GM19372 (cell line): ENCODE data around the gene OTUD4.
"Not testable (repeated sequence)": the region's sequence is repeated elsewhere in the genome, so short reads cannot be mapped to it uniquely, and the experiment has no call there.

Source experiments
- ATAC-seq: cut with Tn5 transposase; IDR thresholded peaks from one replicate; pipeline ENCODE4 v1.9.1; 2021; ENCODE audit warnings: mild to moderate bottlenecking, low read depth, moderate library complexity; ENCODE audit not compliant: unreplicated experiment

Gene OTUD4

DNA sequence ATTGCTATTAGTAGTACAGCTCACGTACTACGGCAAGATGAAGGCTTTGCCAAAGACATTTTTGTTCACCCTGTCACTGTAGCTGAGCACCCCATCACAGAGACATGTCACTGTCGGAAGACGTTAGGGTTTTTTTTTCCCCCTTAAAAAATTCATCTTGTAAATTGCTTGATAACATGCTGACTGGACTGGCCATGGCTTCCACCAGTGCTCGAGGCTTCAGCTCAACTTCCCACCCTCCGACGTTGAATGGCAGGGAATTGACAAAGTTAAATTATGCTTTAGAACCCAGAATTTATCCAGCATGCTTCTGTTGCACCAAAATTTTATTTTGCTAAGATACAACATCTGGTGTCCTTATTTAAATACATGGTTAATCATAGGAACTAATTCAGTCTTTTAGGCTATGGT lies 707 bp upstream of the OTUD4 start:
- ATAC-seq = no peak

DNA sequence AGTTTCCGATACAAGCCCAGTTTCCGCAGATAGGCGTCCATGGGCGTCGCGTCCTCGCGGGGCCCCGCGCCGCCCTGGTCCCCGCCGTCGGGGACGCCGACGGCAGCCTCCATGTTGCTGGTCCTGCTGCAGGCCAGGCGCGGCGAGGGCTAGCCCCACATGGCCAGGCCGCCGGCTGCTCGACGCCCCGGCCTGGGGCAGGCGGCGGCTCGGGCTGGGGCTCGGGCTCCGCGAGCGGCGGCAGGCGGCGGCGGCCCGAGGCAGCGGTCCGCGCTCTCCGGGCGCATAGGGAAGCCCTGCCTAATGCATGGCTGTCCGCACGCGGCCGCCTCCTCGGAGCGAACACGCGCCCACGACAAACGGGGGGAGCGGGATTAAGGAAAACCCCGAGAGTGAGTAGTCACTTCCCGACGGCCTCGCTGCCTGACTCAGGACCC lies 510 bp downstream of the OTUD4 start:
- peak; percentile 15 for ATAC-seq

DNA sequence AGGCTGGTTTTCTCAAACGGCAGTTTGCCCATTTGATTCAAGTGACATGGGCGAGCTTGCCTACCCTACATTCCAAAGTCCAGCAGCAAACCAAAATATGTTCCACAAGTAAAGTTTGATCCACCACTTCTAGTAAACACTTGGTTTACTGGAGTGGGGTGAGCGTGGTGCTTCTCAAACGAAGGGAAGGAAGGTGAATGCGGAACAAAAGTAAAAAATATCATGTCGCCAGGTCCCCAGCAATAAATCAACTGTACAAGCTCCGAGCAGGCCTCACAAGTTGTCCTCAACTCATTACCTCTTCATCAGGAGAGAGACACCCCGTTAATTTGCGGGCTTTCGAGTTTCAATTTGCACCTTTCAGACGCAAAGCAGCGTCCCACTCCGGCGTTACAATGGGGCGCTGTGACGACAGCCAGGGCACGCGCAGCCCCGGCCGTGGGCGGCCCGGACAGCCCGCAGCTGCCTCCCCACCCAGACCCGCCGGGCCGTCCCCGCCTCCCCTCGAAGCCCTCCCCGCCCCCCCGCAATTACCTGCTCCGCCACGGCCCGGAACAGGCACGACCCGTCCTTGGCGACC lies 1.0 kb downstream of the OTUD4 start:
- ATAC-seq = peak; percentile 39

DNA sequence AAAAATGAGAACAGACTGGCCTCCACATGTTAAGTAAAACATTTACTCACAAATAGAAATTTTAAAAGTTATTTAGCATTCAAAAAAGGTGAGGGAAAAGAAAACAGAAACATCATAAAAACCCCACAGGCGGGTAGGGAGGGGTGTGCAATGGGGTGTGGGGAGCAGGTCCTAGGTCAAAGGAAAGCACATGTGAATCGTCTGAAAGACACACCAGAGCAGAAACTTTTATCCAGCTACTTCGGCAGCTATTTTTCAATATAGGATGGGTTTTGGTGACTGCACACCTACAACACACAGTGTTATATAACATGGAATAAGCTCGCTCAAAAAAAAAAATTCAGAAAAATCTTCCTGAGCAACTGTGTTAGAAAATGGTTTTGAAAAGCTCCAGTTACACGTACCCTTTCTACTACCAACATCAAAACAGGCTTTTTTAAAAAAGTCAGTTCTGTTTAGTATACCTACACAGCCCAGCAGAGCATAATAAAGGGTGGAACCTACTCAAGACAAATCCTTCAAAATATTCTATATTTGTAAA lies 1.6 kb downstream of the OTUD4 start:
- no peak for ATAC-seq

DNA sequence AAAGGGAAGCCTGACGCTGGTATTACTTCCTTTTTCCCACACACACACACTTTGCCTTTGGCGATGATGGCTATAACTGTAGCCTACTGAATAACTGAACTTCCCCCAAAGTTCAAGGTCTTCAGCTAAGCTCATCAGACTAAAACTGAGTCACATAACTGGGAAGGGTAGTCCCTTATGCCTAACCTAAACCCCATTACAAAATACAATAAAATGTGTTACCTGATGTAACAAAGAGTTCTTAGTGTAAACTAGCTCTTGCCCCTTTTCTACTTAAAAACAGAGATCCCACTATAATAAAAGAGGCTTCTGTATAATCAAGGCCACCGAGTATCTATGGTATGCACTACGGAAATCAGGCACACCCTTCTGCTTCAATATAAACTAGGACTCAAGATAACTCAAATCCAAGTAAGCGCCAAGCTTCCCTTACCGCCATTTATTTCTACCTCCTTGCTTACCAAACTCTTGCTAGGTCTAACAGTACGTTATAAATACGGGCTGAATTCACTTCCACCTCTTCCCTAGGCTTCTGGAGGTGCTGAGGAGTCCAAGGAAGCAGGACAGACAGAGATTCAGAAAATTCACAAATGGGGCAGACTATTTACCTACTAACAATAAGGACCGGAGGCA lies 2.4 kb downstream of the OTUD4 start:
- ATAC-seq = no peak

DNA sequence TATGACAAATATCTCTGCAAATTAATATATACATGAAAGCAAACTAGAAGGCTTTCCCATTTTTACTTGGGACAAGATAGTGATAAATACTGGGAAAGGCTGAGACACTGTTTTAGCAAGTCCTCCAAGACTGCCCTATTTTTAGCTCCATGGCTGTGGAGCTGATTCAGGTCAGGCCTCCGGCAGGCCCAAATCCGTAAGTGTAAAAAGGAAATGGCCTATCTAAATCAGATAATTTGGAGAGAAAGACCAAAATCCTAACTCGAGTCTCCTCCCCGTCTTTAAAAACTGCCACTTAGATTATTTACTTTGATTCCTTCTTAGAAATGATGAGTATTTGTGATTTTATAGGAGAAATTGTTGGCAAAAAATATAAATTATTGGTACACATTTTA lies 2.9 kb downstream of the OTUD4 start:
- ATAC-seq = no peak

DNA sequence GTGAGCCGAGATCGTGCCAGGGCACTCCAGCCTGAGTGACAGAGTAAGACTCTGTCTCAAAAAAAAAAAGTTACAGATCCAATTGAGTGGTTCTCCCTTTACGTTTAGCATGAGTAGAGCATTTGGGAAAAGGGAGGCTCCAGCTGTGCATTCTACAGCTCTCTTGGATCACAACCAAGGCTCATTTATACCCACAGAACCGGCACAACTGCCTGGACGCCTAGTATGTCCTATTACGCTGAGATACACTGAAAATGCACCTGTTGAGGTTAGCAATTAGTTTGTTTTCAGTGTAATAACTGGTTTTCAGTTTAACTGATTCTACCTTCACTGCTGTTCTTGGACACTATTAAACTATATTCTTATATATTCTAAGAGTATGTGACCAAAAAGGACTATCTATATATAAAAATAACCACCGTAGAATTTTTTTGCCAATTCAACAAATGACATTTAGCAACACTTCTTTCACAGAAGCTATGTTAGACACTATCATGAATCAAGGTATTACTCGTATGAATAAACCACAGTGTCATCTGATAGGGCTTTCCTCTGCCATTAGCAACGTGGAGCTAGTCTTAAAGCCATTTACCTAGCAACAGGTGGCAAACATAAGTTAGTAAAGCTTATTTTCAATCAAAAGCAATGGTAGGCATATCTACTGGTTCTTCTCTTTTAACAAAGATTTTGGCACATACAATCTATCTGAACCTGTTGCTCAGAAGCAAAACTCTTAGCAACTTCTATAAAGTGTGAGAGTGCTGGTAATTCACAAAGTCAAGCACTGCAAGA lies 3.6 kb downstream of the OTUD4 start:
- no peak for ATAC-seq

DNA sequence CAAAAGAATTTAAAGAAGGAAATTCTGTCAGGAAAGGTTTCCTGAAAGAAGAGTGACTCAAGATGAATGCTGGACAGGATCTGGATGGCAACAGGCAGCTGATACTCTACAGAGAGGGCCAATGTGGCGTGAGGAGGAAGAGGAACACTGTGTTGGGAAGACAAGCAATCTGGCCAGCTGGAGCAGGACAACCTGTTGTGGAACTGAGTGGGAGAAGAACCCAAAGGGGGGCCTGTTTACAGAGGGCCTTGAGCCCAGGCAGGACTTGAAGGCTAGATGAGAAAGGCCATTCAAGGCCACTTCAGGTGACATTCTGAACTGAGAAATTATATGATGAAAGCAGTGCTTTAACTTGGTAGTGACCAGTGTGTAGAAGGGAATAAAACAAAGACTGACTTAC lies 8.5 kb downstream of the OTUD4 start:
- ATAC-seq = no peak

DNA sequence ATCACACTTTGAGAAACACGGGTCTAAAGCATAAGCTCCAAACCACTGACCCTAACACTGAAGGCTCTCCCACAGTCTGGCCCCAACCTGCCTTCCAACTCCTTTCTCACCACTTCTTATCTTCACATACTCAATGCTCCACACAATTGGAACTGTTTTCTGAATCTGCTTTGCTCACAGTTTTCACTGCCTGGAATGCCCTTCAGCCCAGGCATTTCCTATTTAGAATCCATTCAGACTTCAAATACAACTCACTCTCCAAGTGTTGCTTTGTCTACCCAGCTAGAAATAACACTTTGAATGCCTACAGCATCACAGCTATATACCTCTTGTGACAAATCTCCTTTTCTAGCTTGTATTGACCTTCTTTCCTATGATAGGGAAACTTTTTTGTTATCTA lies 10.2 kb downstream of the OTUD4 start:
- no peak for ATAC-seq

DNA sequence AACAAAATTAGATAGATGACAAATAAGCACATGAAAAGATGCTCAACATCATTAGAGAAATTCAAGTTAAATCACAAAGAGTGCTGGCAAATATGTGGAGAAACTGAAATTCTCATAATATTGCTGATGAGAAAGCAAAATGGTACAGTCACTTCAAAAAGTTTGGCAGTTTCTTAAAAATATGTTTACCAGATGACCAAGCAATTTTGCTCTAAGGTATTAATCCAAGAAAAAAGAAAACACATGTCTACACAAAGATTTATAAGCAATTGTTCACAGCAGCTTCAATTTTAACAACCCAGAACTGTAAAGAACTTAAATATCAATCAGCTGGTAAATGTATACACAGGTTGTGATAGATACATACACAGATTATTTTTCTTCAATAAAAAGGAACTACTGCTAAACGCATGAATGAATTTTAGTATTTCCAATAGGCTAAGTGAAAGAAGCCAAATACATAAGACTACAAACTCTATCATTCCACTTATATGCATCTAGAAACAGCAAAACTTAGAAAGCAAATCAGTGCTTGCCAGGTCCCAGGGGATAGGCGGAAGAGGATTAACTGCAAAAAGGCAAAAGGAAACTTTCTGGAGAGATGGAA lies 11.7 kb downstream of the OTUD4 start:
- no peak for ATAC-seq

DNA sequence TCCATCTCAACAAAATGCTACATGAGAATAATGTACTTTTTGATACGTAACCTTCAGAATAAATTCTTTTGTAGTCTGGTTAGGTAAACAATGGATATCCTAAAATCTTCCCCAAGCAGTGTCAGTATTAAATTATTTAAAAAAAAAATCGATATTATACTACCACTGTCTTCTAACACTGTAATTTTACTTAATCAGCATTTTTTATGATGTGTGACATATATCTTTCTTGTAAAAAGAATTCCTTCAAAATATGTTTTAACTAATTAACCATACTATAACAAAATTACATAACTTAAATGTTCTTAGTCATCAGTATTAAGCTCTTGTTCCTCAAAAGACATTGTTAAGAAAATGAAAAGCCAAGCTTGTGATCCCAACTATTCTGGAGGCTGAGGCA lies 12.5 kb downstream of the OTUD4 start:
- ATAC-seq = no peak

DNA sequence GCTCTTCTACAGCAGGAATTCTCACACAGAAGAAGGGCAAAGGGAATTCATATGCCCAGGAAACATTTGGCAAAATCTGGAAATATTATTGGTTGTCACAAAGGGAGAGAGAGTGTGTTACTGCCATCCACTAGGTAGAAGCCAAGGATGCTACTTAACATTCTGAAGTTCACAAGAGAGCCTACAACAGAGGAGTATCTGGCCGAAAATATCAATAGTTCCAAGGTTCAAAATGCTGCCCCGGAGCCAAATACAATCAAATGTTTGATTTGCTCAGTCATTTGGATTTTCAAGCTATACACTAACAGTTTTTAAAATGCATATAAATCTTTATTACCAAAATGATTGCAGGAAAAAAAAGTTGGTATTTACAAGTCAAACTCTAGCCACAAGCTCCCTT lies 18.8 kb downstream of the OTUD4 start:
- ATAC-seq = no peak

DNA sequence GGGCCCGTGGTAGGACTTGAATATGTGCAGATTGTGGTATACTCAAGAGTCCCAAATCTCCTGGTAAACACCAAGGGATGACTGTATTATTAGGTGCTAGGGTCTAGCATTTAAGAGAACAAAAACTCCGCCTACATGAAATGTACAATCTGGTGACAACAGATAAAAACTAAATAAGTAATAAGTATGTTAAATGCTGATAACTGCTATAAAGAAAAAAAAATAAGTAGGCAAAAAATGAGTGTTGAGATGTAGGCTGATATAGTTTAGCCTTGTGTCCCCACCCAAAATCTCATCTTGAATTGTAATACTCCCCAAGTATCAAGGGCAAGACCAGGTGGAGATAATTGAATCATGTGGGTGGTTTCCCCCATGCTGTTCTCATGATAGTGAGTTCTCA lies 23.4 kb downstream of the OTUD4 start:
- no peak for ATAC-seq

DNA sequence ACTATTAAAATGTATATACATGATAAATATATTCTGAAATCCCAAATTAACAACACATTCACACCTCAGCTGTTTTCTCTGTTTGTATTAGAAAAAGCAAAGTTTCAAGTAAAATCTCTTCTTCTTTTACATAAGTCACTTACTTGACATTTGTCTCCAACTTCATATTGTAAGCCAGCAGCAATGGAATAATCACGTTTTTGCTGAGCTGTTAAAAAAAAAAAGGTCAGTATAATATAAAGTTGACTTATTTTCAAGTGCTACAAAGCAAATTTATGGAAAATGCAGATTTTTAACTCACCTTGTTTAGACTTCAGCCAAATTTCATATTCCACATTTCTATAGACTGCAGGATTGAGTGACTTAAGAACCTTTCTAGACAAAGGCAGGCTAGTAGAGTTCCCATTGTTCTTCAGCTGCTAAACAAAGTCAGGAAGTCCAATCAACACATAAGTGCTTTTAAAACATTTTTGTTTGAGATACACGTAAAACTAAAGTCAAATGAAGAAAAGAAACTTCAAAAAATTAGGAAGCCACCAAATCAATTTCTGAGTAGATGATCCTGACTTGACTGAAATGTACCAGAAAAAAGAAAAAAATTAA lies 25.0 kb downstream of the OTUD4 start:
- no peak for ATAC-seq

DNA sequence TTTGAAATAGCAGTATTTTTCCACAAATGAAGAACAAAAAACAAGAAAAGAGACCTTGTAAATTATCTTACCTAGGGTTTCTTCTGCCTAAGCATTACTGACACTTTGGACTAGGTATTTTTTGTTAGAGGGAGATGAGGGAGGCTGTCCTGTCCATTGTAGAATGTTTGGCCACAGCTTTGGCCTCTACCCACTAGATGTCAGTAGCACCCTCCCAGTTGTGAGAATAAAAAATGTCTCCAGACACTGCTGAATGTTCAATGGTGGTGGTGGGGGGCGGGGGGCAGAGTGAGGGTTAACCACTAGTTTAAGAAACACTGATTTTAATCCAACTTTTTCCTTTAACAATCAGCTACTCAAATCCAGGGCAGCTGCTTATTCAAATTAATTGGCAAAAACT lies 25.8 kb downstream of the OTUD4 start:
- peak; percentile 82 for ATAC-seq

DNA sequence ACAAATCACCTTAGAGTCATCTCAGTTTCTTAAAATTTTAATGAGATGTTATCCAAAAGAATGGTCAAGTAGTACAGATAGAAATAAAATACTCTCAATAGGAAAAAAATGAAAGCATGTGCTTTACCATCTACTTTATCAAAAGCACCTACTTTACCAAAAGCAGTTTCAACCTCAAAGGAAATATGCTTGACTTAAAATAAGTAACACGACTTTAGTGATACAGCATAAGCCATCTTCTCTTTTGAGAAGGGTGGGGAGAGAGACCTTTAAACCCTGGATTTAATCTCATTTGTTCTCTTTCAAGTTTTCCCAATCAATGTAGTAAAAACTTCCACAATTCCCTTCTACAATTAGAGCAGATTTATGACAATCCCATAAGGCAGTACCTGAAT lies 26.5 kb downstream of the OTUD4 start:
- ATAC-seq = no peak

DNA sequence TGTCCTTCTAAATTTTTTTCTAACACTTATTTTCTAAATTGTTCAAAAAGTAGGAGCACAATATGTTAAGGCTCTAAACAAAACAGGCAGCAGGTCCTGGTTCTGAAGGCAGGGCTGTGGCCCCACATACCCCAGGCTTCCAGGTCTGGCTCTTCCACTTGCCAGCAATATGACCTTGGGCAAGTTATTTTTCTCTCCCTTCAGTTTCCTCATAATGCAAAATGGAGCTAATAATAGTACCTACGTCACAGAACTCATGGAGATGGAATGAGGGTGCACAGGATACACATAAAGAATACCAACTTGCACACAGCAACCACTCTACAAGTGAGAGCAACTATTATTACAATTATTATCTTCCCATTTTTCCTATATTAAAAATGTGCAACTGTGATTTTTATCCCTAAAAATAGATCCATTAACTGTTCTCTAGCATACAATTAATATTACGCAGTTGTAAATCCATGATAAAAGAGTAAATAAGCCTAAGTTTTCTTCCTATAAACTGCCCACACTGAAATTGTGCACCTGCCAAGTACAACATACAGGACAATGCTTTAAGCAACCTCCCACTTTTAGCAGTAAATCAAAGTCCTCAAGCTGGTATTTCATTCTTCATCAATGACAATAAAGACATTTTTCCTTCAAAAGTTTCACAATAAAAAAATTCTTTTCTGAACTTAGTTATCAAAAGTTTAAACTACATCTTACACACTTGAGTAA lies 27.0 kb downstream of the OTUD4 start:
- no peak for ATAC-seq

DNA sequence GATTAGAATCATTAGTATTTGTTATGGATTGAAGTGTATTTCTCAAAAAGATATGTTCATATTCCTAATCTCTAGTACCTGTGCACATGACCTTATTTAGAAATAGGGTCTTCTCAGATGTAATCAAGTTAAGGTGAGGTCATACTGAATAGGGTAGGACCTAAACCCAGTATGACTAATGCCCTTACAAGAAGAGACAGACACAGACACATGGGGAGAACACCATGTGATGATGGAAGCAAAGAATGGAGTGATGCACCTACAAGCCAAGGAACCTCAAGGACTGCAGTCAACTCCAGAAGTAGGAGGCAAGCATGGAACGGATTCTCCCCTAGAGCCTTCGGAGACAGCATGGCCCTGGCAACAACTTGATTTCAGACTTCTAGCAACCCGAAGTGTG lies 31.4 kb downstream of the OTUD4 start:
- no peak for ATAC-seq

DNA sequence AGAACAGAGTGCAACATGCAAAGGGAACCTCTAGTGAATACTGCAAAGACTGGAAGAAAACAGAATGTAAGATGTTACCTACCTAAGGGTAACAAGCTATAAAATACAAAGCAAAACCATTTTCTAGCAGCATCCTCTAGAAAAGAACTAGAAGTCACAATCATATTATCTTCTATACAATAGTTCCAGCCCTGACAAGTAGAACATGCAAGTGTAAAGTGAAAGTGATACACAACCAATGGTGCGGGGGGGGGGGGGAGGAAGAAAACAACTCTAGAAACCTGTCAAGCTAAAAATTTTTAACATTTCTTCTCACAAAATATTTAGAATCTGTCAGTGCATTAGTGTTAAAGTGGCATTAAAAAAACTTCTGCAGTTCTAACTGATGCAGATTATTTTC lies 44.2 kb downstream of the OTUD4 start:
- not testable (repeated sequence) for ATAC-seq

DNA sequence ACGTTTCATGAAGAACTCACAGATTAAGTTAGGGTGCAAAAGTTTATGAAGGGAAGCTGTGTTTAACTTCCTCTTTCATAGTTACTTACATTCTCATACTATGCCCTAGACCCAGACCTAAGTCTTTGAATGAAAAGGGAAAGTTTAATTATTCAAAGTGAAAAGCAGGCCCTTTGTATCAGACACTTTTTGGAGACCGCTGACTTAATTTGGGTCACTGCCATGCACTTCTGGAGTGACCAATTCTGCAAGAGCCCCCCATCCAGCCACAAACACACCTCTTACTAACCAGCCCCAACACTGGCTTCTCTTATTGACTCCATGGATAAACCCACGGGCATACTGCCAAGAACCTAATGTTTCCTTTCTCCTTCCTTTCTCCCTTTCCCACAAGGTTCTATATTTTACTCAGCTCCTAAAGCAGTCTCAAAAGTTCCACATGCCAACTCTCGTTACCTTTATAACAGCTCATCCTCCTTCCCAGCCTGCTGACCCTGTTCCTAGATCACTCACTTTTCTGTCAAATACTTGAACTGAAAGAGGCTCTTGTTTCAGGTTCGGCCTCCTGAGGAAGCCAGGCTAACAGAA lies 47.8 kb downstream of the OTUD4 start:
- peak; percentile 68 for ATAC-seq
